Measurements from ENCODE around the gene HSPB3.

GRCh38 chr5:54442271-54442670 lies 13.2 kb upstream of the HSPB3 start:
- TF ChIP-seq POLR2A (IDR thresholded peaks at IDR 0.05), result no peak
- no peak for TF ChIP-seq CTCF (IDR thresholded peaks at IDR 0.05)
